NOMO-1 (cell line): ENCODE measurements around the gene BEST3.
"Not testable (repeated sequence)": the region's sequence is repeated elsewhere in the genome, so short reads cannot be mapped to it uniquely, and the experiment has no call there.

Source experiments
- DNase-seq, 2 experiments: peaks; one replicate each; lab custom pipeline; 2025; ENCODE audit not compliant: unreplicated experiment in 2 of 2; lab: John Stamatoyannopoulos, UW

Gene BEST3

DNA sequence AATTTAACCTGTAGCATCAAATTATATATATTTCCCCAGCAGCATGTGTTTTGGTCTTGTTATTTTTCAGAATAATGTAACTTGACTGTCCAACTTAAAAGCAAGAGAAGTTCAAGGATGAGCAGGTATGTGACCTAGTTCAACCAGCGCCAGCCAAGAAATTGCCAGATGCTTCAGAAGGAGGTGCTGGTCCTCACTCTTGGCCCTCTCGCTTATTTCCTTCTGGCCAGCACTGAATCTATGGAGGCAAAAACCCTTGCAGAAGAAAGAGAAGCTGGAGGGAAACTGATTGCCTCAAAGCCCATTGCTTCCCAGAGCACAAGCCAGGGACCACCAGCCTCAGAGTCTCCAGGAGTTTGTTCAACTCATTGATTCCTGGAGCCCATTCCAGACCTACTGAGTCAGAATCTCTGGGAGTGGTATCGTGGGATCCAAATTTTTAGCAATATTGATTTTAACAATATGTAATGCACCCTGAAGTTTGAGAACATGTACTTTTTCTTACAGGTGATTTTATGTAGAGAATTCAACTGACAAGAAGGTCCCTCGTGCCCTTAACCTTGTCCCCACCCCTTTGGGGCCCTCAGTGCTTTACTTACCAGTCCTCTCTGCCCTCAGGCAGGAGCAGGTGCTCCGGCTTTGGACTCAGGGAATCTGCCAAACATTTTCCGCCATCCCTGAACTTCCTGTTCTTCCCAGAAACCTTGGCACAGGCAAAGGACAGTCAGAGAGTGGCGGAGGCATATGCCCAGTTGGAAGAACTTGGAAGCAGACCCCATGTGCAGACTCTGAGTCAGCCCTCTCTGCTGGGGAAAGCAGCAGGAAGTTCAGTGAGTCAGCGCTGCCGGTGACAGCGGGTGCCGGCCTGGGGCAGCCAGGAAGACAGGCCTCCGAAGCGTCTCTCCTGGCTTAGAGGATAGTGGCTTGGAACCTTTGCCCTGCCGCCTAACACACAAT is 10.4 kb downstream of the BEST3 start:
- peak; percentile 22 to 32 for DNase-seq

DNA sequence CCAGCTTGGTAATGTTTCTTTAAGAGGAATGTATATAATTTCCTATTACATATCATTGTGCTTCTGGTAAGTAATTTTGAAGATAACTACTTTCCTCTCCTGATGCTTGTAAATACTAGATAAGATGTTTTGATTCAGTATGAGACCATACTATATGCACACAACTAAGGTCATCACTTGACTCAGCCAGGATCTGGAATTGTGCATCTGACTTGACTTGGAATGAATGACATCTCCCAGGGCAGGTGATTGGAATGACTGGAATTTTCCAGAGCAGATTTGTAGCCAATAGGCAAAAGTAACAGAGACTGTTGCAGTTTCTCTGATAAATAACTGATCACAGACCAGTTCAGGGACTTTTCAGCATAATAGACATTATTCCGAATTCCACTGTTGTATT is 11.1 kb downstream of the BEST3 start:
- no peak for DNase-seq

DNA sequence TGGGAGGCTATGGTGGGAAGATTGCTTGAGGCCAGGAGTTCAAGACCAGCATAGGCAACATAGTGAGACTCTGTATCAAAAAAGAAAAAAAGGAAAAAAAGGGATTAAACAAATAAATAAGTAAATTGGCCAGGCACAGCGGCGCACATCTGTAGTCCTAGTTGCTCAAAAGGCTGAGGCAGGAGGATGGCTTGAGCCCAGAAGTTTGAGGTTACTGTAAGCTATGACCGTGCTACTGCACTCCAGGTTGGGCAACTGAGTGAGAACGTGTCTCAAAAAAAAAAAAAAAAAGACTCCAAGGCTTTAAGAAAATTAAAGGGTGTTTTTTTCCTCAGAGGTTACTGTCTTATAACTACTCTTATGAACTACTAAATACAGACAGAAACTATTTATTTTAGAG is 11.7 kb downstream of the BEST3 start:
- no peak for DNase-seq

DNA sequence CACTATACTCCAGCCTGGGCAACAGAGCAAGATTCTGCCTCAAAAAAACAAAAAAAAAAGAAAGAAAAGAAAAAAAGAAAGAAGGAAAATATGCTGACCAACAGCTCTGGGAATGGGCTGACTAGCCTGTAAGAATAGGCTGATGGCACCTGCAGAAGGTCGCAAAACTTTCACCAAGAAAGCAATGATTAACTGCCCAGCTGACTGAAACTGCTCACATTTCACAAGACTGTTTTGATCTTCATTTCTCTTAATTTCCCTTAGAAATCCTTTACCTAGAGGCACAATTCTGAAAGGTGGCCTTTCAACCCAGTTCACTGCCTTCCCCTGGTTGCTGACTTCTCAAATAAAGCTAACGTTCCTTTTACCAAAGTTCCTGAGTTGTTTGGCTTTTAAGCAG is 12.4 kb downstream of the BEST3 start:
- DNase-seq = no peak

DNA sequence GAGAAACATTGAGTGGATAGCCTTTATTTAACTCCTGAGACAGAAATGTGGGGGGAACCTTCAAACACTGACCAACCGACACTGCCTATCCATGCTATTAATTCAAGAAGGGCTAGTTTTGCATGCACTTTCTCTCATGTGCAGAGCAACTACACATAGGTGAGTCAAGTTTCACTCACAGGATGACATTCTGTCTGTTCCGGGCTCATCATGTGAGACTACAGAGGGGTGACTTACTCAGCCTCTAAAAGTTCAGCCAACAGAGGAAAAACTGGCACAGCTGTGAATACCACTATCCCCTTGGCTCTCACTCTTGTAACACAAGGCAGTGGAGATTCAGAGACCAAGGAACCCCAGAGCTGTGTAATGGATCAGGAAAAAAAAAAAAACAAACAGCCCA is 13.3 kb downstream of the BEST3 start:
- no peak for DNase-seq

DNA sequence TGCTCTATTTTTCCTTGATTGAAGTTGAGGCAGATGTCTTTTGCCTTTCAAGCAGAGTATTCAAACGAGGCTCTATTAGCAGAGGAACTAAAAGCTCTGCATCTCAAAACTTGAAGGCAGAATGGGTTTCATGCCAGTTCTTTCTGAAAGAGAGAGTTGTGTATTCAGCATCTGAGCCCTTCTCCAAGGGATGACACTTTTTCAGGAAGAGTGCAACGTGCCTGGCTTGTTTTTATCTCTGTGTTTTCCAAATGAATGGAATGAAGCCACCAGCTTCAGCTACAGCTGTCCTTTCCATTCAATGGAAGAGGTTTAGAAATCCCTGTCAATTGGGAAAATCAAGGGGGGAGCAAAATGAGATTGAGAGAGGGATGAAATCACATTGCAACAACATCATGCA is 14.6 kb downstream of the BEST3 start:
- no peak for DNase-seq

DNA sequence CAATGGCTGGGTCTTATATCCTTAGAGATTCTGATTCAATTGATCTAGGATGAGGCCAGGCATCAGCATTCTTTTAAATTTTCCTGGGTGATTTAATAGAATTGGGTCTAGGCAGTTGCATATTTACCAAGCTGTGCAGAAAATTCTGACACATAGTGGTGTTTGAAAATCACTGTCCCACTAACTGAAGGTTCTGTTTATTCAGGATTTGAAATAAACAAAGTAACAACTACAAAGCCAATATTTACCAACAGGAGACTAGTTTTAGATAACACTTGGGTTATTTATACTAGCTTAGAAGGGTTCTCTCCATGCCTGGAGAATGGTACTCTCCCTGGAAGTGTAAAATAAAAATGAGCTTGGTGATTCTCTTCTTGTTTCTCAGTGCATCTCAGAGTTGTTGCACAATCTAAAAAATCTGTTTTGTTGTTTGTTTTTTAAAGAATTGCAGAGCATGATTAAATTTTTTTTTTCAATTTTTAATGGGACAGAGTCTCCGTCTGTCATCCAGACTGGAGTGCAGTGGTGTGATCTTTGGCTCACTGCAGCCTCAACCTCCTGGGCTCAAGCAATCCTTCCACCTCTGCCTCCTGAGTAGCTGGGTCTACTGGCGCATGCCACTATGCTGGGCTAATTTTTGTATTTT is 16.9 kb downstream of the BEST3 start:
- DNase-seq = no peak

DNA sequence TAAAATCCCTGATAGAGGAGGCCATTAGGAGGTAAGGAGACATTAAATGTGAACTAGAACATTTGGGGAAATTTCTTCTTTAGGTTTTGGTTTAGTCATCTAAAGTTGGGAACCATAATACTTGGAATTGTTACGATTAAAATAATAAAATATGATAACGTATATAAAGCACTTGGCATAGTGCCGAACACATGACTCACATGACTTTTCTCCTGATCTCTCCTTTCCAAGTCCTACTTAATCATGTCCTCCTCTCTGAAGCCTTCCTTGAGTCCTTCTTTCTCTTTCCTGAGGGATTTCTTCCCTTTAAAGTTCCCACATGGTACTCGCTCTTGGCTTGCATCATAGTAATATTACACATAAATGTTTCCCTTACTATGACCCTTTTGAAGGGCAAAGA is 20.0 kb downstream of the BEST3 start:
- no peak for DNase-seq

DNA sequence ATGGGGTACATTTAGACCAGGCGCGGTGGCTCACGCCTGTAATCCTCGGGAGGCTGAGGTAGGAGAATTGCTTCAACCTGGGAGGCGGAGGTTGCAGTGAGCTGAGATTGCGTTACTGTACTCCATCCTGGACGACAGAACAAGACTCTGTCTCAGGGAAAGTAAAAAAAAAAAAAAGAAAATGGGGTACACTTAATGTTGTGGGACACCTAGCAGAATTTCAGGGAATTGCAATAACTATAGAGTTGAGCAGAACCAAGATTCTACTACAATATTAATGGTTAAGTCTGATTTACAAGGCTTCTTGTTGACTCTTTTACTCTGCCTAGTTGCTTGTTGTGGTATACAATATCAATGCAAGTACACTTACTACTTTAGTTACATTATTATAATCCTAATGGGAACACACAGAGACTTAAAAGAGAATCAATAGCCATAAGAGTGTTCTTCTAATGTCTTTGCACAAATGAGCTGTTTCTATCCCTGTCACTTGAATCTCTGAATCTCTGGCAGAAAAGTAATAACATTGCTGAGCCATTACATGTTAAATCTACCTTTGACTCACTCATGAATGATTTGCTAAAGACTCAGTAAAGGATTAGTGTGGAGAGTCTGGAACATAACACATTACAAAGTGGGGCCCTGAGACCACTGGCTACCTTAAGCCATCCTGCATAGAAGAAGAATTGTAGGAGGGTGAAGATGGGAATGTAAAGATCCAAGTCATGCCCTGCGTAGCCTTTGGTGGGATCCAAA is 22.7 kb downstream of the BEST3 start:
- DNase-seq = no peak

DNA sequence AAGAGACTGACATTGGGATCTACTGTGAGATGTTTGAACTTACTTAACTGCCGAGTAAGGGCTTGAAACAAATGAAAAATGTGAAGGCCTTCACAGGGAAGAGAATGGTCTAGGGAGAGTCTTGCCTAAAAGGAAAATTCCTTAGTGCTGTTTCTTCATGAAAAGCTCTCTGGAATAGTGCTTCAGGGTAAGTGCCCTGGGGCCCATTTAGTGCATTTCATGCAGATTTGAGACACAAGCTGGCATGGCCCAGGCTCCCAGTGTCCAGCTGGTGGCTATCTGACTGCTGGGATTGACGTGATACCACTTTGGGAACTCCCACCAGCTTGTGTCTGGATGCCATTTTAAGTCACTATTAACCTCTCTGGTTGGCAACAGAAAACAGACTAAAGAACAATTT is 26.9 kb downstream of the BEST3 start:
- DNase-seq = no peak

DNA sequence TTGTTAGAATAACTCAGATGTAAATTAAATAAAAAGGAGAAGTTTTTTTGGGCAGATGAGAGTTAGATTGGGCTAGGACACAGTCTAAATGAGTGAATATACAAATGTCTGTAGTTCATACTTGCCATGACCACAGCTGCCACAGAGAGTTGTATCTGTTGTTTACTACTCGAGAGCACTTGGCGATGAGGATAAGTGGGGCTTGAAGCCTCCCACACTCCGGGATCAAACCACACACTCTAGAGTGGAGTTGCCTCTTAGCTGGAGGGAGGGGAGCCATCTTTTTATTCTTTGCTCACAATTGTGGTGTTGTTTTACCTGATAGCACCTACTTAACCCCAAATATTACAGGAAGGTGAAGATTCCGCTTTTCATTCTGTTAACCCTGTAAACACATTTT is 27.5 kb downstream of the BEST3 start:
- DNase-seq = no peak

DNA sequence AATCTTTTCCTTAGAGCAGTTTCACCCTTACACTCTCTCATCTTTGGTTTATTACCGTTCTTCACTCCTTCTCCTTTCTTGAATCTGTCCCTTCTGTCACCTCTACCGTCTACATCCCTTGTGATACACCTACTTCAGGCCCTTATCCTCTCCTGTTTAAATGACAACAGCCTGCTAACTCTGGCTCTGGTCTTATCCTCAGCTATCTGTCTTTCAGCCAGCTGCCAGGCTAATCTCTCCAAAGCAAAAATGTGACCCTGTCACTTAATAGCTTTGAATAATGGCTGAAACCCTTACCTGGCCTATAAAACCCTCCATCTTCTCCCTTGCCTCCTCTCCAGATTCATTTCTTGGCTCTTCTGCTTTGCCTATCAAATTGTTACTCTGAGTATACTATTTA is 32.3 kb downstream of the BEST3 start:
- no peak for DNase-seq

DNA sequence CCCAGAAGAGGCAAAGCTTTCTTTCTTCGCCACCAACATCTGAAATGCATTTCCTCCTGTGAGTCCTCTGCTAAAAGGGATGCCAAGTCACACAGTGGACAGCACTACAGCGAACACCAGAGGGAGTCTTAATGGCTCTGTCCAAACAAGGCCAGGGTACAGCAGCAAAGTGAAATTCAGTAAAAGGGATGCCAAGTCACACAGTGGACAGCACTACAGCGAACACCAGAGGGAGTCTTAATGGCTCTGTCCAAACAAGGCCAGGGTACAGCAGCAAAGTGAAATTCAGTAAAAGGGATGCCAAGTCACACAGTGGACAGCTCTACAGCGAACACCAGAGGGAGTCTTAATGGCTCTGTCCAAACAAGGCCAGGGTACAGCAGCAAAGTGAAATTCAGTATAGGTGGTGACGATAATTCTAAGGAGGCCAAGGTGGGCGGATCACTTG is 34.1 kb downstream of the BEST3 start:
- DNase-seq = not testable (repeated sequence)

DNA sequence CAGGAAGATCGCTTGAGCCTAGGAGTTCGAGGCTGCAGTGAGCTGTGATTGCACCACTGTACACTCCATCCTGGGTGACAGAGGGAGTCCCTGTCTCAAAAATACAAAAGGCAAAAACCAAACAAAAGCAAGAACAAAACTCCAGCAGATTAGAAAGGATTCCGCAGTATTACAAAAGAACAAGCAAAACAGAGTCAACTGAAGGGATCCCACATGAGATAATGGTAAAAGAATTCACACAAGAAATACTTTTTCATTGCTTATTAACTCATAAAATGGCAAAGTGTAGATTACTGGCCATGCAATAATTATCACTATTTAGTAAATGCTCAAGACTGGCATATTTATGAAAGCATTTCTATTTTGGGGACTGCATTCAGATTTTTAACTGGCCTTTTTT is 35.4 kb downstream of the BEST3 start:
- DNase-seq = no peak

DNA sequence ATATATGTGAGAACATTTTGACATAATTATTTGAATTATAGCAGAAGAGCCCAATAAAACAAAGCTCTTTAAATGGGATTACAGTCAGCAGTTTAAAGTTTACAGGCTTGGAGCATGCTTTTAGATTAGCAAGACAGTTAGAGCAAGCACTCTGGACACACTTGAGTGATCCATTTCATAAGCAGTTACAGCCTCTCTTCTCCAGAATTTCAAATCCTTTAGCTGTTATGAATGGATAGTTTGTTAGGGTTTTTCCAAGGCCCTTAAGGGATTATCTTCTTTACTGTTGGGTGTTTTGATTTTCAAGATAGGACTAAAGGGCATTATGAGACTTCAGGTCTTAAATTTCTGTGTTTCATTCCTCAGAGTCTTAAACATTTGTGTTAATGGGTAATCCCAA is 36.3 kb downstream of the BEST3 start:
- DNase-seq = no peak

DNA sequence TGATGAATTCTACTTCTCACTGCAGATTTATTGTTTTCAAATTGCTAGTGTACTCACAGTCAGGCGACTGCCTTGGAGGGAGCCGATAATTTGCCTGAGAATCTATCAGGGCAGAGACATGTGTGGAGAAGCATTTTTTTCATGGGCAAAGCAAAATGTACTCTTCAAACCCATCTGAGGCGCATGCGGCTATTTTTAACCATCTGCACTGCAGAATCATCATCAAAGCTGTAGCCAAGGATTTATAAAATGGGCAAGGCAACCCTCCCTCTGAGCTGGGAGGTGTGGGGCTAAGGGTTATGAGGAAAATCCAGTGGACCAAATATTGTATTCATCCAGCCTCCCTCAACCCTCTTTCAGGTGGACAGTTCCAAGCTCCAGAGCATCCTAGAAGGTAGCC is 37.7 kb downstream of the BEST3 start:
- DNase-seq = no peak

DNA sequence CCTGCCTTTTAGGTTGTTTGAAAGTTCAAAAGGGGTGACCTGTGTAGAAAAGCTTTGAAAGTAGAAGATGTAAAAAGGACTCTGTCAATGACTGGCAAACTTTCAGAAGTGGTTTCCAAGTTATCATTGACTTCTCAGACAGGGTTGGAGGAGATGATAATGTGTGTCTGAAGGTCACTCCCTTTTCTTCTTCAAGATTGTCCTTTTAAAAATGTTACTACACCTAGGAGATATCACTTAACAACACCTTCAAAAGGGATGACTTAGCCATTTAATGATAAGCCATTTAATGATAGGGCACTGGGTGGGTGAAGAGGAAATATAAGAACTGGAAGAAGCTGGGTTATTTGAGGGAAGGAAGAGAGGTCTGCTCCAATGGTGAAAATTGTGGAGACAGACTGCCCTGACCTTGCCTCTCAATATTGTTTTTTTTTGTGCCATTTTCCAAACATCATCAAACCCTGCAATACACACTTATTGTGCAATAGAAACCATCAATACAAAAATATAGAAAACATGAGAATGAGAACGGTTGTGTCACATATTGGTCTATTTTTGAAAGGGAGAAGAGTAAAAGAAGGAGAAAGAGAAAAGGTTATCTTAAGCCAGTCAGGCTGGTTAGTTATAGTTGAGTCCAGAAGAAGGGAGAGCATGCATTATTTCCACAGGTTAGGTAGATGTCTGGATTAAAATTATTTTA is 38.8 kb downstream of the BEST3 start:
- DNase-seq = no peak

DNA sequence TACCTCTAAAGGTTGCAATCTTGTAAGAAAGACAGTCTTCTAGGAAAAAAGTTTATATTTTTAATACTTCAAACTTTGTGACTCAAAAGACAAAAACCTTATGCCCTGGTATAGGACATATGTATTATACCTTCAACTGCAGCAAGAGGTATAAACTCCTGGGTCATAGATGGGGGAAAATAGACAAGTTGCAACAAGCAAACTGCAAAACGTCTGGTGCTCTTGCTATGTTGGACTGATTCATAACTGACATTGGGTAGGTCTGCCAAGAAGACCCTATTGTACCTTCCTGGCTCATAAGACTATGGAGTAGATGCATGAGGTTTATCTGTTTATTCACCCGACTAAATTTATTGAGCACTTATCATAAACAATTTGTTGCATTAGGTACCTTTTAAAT is 40.9 kb downstream of the BEST3 start:
- DNase-seq = no peak

DNA sequence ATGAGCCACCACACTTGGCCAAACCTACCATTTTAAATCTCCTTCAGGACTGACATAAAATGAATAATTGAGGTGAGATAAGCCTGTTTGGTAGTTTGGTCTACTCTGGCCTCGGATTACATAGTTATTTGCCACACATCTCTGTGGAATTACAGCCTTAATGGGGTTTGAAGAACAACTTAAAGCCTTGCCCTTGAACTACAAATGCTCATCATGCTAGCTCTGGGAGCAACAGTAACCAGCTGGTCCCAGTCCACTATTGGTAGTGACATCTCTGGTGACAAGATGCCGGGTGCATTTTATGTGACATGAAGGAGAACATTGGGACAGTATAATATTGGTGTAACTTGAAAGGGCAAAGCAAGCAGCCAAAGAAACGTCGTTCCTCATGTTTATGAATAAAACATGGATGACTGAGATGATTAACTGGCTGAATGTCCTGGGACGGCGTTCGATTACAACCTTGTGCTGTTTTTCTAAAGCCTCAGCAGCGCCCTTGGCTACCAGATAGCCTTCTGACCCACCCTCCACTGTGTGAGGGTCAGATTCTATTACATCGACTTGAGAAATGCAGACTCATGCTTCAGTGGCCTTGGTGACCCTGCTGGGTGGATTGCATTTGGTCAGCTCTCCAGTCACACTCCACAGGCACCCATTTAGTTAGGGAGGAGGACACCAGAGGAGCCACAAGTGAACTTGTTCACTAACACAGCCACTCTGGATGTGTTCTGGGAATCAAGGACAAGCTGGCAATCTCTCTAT is 41.5 kb downstream of the BEST3 start:
- no peak for DNase-seq
